Neural cell (in vitro differentiated cells): ENCODE measurements around the gene UBL4A. TPM values are rescaled to one million over a fixed set of nuclear protein-coding genes. Genes with fewer than 3 reads are reported as not detected.

Experiments used
- H2AFZ ChIP-seq: fragments of 200-600, 300-800 bp; sonication (generic), shearing (Covaris generic); 2 replicates; pipeline ENCODE4 v1.6.0; 2014; ENCODE audit warnings: low read depth, mild to moderate bottlenecking, antibody characterized with exemption, low read length, moderate library complexity
- H3F3A ChIP-seq: fragments of 200-600 bp; shearing (Covaris generic); 2 replicates; pipeline ENCODE4 v1.6.1; 2016; ENCODE audit warnings: mild to moderate bottlenecking, moderate library complexity, mixed read lengths, antibody characterized with exemption, low read length; ENCODE audit not compliant: insufficient read depth, poor library complexity, severe bottlenecking
- H3K27ac ChIP-seq: fragments of 200-600, 300-800 bp; sonication (generic), shearing (Covaris generic); 2 replicates; pipeline ENCODE4 v1.5.1; 2014; ENCODE audit warnings: mild to moderate bottlenecking, low read length, moderate library complexity
- H3K27me3 ChIP-seq: fragments of 300-800, 200-600 bp; sonication (generic), shearing (Covaris generic); 2 replicates; pipeline ENCODE4 v1.6.0; 2014; ENCODE audit warnings: mild to moderate bottlenecking, low read depth, low read length, moderate library complexity; ENCODE audit not compliant: insufficient read depth
- H3K36me3 ChIP-seq: fragments of 300-800, 200-600 bp; sonication (generic), shearing (Covaris generic); 2 replicates; pipeline ENCODE4 v1.5.1; 2014; ENCODE audit warnings: mild to moderate bottlenecking, antibody characterized with exemption, low read length, moderate library complexity; ENCODE audit not compliant: insufficient read depth
- H3K4me2 ChIP-seq: fragments of 300-800, 200-600 bp; sonication (generic), shearing (Covaris generic); 2 replicates; pipeline ENCODE4 v1.6.0; 2014; ENCODE audit warnings: mild to moderate bottlenecking, low read length
- H3K4me3 ChIP-seq: fragments of 300-800, 200-600 bp; sonication (generic), shearing (Covaris generic); 2 replicates; pipeline ENCODE4 v1.5.1; 2014; ENCODE audit warnings: mild to moderate bottlenecking, low read length, moderate library complexity
- H3K79me2 ChIP-seq: fragments of 200-600 bp; shearing (Covaris generic); replicated peaks from 2 replicates; pipeline ENCODE4 v1.6.0; 2014; ENCODE audit warnings: mild to moderate bottlenecking, low read length, moderate library complexity; ENCODE audit not compliant: insufficient read depth
- H3K9ac ChIP-seq: fragments of 300-800, 200-600 bp; sonication (generic), shearing (Covaris generic); 2 replicates; pipeline ENCODE4 v1.6.1; 2016; ENCODE audit warnings: mild to moderate bottlenecking, low read length, mixed read lengths
- H3K9me2 ChIP-seq: fragments of 200-600 bp; shearing (Covaris generic); 2 replicates; pipeline ENCODE4 v1.6.1; 2016; ENCODE audit warnings: mild to moderate bottlenecking, low read length, mixed read lengths; ENCODE audit not compliant: insufficient read depth
- H3K9me3 ChIP-seq: fragments of 200-600, 300-800 bp; sonication (generic), shearing (Covaris generic); 2 replicates; pipeline ENCODE4 v1.6.1; 2016; ENCODE audit warnings: mild to moderate bottlenecking, mixed run types, low read length, moderate library complexity, mixed read lengths
- H4K20me1 ChIP-seq: fragments of 200-600 bp; shearing (Covaris generic); 2 replicates; pipeline ENCODE4 v1.6.1; 2016; ENCODE audit warnings: mild to moderate bottlenecking, mixed run types; ENCODE audit not compliant: insufficient read depth
- MXI1 ChIP-seq: fragments of 450-650 bp; conservative IDR thresholded peaks from 2 replicates; pipeline ENCODE4 v1.6.1; 2014; ENCODE audit warnings: antibody characterized with exemption, mild to moderate bottlenecking; ENCODE audit not compliant: poor library complexity, severe bottlenecking
- POLR2AphosphoS5 ChIP-seq: IDR thresholded peaks from 2 replicates; pipeline ENCODE4 v1.6.1; 2012
- REST ChIP-seq: IDR thresholded peaks from 2 replicates; pipeline ENCODE4 v1.6.1; 2012; ENCODE audit warnings: borderline replicate concordance
- TAF1 ChIP-seq: IDR thresholded peaks from 2 replicates; pipeline ENCODE4 v1.6.1; 2012; ENCODE audit warnings: low read depth
- polyA plus RNA-seq: library from polyadenylated mRNA; depleted of rRNA; stranded (reverse); fragments of >200 nt; gene quantifications from 2 replicates; pipeline ENCODE4 v1.2.3, GENCODE V29; 2014

UBL4A gene
- polyA plus RNA-seq, 1 donor from 2014 or later = 28.5 TPM

DNA sequence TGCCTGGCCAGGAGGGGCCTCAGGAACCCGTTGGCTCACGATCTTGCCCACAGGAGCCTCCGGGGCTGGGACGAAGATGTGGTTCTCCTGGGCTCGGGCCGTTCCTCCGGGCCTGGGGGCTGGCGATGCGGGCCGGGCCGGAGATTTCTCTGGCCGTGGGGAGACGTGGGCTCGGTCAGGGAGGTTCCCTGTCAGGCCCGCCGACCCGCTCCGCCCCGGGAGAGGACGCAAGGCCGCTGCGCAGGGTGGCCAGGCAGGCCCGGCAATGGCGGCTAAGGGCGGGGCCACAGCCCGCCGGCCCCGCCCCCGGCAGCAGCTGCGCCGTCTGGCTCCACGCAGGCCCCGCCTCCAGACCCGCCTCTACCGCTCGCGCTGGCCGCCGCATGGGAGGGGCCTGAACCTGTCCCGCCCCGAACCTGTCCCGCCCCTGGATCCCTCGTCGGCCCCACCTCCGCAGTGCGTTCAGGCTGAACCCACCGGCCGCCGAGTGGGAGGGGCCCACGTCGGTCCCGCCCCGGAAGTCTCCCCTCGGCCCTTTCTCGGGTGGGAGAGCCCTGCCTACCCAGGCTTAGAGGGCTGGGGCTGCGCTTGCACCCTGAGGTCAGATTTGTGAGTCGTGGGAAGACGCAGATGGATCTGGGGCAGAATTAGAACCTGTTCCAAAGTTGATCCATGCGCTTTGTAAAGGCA, 29.7 kb upstream of the UBL4A start, which contains the start of gene FAM3A:
Gene FAM3A (minus strand): TSS at position 267 of the 690 bp plus-strand sequence. CDS start 460 bp downstream, outside the sequence.
- H3K9me3 ChIP-seq = no peaks in the 10 kb centered on the region
- TF ChIP-seq REST (peak; percentile 42), POLR2AphosphoS5 (peak; percentile 72), MXI1 (no peak)
- no peak within 1 kb of the TSS for H2AFZ ChIP-seq

DNA sequence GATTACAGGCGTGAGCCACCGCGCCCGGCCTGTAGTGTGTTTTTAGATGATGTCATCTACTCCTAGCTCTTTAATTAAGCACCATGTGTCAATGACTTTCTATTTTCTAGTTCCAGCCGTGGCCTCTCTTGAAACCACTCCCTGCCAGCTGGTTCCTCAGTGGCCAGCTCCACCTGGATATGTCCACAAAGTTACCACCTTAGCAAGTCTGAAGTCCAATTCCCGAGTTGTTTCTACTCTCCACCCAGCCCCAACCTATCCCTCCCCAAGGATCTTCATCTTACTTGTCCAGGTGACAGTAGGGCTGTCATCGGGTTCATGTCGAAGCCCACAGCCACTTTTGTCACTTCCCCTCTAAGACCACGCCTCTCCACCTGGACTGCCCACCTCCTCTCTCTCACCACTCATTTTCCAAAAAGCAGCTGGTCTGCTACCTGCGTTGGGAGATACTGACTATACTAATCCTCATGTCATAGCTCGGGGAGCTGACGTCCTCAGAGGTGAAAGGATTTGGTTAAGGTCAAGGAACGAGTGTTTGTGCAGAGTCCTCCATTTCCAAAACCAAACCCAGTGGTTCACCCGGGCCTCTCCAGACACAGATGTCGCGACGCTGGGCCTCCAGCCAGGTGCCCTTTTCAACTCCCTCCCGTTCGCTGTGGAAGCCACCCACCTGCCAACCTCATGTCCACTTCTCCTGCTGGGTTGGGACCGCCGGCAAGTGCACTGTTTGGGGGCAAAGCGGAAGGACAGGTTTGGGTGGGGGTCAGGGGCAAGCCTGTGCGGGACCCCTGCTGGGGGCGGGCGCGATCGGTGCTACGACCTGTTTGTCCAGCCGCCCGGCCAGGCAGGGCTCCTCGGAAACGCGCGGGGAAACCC, 28.9 kb upstream of the UBL4A start:
- TF ChIP-seq MXI1 (no peak), TAF1 (no peak)
- H3K27ac ChIP-seq = peak overlapping the region; percentile 62

More for the DNA sequence above, 29.7 kb upstream of the UBL4A start, which contains the start of gene FAM3A:
- Histone ChIP-seq H3K4me3 (peak within 1 kb of the TSS; percentile 81), H3K9me2 (no peaks in the 10 kb centered on the region), H3K9ac (peak within 1 kb of the TSS; percentile 83), H3K27ac (peak within 1 kb of the TSS; percentile 62), H3K27me3 (no peaks in the 10 kb centered on the region), H3K36me3 (no peaks in the 10 kb centered on the region), H3K4me2 (peak within 1 kb of the TSS; percentile 39), H3K79me2 (no peaks in the 10 kb centered on the region), H3F3A (no peaks in the 10 kb centered on the region), H4K20me1 (no peaks in the 10 kb centered on the region)

DNA sequence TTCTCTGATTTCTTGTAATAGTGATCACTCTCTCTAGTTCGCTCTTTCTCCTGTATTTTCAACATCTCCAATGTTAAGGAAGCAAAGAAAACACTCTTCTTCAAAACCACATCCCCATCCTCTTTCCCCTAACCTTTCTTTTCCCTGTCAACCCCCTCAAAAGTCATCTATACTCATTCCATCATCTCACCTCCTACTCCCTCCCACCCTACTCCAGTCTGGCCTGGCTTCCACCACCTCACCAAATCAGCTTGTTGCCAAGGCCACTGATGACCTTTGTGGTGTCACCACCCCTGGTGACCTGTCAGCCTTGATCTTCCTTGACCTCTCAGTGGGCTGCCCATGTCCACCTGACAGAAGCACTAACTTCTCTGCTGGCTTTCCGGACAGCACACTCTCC, 27.3 kb upstream of the UBL4A start:
- Histone ChIP-seq H3K27ac (no peak overlapping the region), H3K9me2 (no peaks in the 10 kb centered on the region), H3K9me3 (no peaks in the 10 kb centered on the region), H3K4me3 (no peak overlapping the region), H3K79me2 (no peaks in the 10 kb centered on the region), H3K27me3 (no peaks in the 10 kb centered on the region), H3K36me3 (no peaks in the 10 kb centered on the region), H4K20me1 (no peaks in the 10 kb centered on the region), H3K4me2 (no peak overlapping the region), H3K9ac (no peak overlapping the region), H3F3A (no peaks in the 10 kb centered on the region), H2AFZ (no peak overlapping the region)
- TF ChIP-seq POLR2AphosphoS5 = no peak

More for the DNA sequence above, 28.9 kb upstream of the UBL4A start:
- Histone ChIP-seq H2AFZ (no peak overlapping the region), H3F3A (no peaks in the 10 kb centered on the region), H3K9ac (peak overlapping the region; percentile 83), H3K79me2 (no peaks in the 10 kb centered on the region), H3K27me3 (no peaks in the 10 kb centered on the region), H3K4me3 (peak overlapping the region; percentile 81), H3K9me3 (no peaks in the 10 kb centered on the region), H3K9me2 (no peaks in the 10 kb centered on the region), H3K36me3 (no peaks in the 10 kb centered on the region), H4K20me1 (no peaks in the 10 kb centered on the region), H3K4me2 (peak overlapping the region; percentile 39)
